Fibroblast of the conjunctiva (primary cell): ENCODE results near the gene ANO2.
"Not testable (repeated sequence)": the region's sequence is repeated elsewhere in the genome, so short reads cannot be mapped to it uniquely, and the experiment has no call there.

Experiments
- DNase-seq: peaks from one replicate; pipeline ENCODE4 v3.0.0-alpha.2; 2010; ENCODE audit warnings: low read depth

ANO2 gene

GRCh38 chr12:5537026-5537615 is 407.9 kb downstream of the ANO2 start:
- not testable (repeated sequence) for DNase-seq

- DNase-seq: no peak
Measured at GRCh38 chr12:5535541-5535940, 409.5 kb downstream of the ANO2 start.

- no peak for DNase-seq
Measured at GRCh38 chr12:5534426-5535199, 410.4 kb downstream of the ANO2 start.

GRCh38 chr12:5533368-5533767 is 411.7 kb downstream of the ANO2 start:
- DNase-seq: no peak

GRCh38 chr12:5525783-5526367 is 419.2 kb downstream of the ANO2 start:
- DNase-seq: no peak

GRCh38 chr12:5524769-5525436 is 420.2 kb downstream of the ANO2 start:
- no peak for DNase-seq

GRCh38 chr12:5524116-5524768 is 420.8 kb downstream of the ANO2 start:
- no peak for DNase-seq

GRCh38 chr12:5523396-5524115 is 421.5 kb downstream of the ANO2 start:
- DNase-seq: no peak

GRCh38 chr12:5522432-5523335 is 422.4 kb downstream of the ANO2 start:
- no peak for DNase-seq

- no peak for DNase-seq
Measured at GRCh38 chr12:5521456-5522325, 423.4 kb downstream of the ANO2 start.

GRCh38 chr12:5520831-5521230 is 424.2 kb downstream of the ANO2 start:
- no peak for DNase-seq

- DNase-seq: no peak
Measured at GRCh38 chr12:5520037-5520436, 425.0 kb downstream of the ANO2 start.

- no peak for DNase-seq
Measured at GRCh38 chr12:5518584-5519365, 426.3 kb downstream of the ANO2 start.

- no peak for DNase-seq
Measured at GRCh38 chr12:5516371-5517241, 428.5 kb downstream of the ANO2 start.

- no peak for DNase-seq
Measured at GRCh38 chr12:5515458-5515857, 429.6 kb downstream of the ANO2 start.

GRCh38 chr12:5514545-5514944 is 430.5 kb downstream of the ANO2 start:
- DNase-seq: no peak

- DNase-seq: no peak
Measured at GRCh38 chr12:5514016-5514415, 431.0 kb downstream of the ANO2 start.

GRCh38 chr12:5513406-5513805 is 431.7 kb downstream of the ANO2 start:
- no peak for DNase-seq
